HG03460 (cell line): ENCODE results near the gene NUP93.

ENCODE experiments used
- ATAC-seq: cut with Tn5 transposase; IDR thresholded peaks from one replicate; pipeline ENCODE4 v1.9.1; 2021; ENCODE audit not compliant: unreplicated experiment

Gene NUP93

DNA sequence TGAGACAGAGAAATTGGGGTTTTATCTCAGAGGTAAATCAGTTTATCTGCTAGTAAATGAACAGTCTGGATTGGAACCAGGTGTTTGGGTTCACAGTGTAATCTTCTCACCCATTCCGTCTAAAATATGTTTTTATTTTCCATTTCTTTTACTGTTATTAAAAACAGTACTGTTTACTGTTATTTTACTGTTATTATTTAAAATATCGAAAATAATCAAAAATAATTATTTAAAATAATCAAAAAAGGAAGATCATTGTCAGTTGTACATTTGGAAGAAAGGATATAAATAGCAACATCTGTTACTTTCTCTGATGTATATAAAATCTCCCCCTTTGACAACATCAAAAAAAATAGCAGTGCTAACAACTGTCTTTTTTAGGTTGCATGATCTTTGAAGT lies 11.5 kb downstream of the NUP93 start:
- no peak for ATAC-seq

DNA sequence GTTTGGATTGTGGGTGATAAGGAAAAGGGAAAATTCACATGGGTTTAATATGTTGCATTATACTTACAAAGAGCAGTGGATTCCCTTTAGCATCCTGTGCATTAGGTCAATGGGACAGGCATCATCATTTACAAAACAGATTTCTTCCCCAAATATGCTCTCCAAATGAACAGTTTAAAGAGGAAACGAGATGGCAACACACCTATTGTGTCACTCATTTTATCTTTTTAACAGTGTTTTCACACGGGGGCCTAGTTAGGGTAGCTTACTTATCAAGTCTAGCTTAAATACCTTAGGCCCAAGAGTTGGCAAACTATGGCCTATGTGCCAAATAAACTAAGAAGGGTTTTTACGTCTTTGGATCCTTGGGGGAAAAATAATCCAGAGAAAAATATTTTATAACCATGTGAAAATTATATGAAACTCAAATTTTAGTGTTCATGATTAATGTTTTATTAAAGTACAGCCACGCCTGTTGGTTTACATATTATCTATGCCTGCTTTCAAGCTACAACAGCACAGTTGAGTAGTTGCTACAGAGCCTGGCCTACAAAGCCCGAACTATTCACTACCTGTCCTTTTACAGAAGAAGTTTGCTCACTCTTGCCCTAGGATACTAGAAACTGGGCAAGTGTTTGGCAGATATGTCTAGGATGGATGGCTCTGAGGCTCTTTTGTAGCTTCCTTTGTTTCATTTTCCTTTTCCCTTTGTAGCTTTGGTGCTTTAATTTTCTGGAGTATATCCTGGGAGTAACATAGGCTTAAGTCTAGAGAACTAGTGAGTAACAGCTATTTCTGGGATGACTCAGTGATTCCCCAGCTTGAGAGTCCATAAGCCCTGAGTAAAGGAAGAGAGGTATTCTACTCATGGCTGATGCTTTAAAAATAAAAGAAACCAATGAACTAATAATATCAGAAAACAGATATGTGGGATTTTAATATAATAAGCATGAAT lies 12.4 kb downstream of the NUP93 start:
- no peak for ATAC-seq

DNA sequence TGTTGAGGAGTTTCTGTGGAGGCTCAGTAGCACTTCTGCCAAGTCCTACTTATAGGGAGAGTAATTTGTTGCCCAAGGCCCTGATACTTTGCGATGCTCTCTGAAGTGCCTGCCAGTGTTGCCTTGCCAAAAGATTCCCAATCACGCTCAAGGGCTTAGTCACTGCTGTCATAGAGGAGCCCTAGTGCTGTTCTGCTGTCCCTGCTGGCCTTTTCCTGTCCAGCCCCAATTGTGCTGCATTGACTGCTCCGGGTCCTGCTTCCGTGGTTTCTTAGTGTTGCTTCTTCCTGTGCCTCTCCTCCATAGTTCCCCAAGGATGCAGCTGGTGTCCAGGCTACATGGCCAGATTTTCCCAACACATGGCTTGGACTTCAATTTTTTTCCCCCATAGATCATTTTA lies 13.9 kb downstream of the NUP93 start:
- ATAC-seq: no peak

DNA sequence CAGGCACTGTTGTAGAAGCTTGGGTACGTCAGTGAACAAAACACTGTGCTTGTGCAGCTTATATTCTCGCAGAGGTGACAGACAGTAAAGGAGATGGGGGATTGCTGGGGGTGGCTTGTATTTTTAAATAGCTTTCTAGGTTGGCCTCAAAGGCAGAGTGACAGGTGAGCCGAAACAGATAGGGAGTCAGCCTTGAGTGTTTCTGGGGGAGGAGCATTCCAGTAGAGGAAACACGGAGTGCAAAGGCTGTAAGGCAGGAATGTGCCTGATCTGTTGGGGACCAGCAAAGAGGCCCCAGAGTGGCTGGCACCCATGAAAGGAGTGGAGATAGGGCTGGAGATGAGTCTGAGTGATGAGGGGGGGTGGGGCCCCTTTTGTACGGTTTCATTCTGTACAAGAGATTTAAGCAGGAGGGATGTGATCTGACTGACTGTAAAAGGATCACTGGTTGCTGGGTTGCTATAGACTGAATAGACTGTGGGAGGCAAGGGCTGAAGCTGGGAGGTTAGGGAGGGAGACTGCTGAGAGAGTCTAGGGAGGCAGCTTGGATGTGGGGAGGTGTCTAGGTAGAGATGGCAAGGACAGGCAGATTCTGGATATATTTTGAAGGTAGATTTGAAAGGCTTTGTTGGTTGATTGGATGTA lies 15.2 kb downstream of the NUP93 start:
- ATAC-seq: no peak

GRCh38 chr16:56747486-56748045 lies 17.6 kb downstream of the NUP93 start:
- ATAC-seq: no peak

DNA sequence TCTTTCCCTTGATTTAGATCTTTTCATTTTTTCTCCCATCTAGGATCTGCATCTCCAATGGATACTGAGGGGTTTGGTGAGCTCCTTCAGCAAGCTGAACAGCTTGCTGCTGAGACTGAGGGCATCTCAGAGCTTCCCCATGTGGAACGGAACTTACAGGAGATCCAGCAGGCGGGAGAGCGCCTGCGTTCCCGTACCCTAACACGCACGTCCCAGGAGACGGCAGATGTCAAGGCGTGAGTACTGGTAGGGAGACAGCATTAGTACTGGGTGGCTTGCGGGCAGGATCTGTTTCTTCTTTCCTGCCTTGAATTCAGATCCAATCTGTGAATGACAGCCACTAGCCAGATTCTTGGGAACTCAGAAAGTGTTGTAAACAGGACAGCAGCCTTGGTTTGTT lies 18.3 kb downstream of the NUP93 start:
- no peak for ATAC-seq

DNA sequence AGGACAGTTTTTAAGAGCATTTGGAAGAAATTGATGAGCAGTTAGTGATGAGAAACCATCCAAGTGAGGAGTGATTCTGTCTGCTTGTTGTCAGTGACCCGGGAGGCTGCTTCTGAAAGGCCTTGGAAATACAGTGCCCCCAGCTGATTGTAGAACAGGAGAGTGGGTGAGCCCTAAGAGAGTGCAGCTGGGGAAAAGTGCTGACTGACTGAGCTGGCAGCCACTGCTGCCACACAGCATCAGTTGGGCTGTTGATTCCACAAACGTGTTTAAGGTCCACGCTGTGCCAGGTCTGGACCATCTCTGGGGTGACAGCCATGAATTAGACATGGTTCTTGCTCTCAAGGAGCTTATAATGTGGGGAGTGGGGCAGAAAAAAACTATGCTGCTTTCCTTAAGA lies 18.9 kb downstream of the NUP93 start:
- no peak for ATAC-seq

DNA sequence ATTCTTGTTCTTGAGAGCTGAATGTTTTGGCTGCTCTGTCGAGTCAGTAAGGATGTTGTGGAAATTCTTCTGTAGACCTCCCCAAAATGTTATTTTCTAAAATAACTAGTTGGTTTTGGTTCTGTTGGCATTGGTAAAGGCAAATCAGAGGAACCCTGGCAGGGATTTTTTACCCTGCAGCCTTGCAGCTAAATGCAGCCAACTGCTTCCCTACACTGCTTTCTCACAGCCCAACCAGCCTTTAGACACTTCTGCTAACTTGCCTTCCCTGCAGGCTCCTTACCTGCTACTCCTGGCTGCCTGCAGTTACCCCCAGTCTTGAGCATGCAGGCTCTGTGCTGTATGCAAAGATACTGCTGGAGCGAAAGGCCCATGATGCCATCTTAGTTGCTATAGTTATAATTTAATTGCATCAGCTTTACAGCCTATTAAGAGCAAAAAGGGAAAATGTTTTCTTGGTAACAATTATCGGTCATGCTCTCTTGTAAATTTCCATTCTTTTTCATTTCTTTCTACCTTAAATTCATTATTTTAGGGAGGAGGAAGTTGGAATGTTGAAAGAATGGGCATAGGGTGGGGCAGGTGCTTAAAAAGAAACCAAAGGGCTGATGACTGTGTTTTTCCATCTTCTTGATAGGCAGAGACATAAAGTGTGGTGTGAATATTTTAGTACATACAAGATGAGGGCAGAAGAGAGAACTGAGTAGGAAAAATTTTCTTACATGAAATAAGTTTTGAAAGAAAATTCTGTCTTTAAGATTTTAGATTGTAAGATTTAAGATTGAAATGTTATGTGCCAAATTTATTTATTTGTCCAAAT lies 20.0 kb downstream of the NUP93 start:
- no peak for ATAC-seq

DNA sequence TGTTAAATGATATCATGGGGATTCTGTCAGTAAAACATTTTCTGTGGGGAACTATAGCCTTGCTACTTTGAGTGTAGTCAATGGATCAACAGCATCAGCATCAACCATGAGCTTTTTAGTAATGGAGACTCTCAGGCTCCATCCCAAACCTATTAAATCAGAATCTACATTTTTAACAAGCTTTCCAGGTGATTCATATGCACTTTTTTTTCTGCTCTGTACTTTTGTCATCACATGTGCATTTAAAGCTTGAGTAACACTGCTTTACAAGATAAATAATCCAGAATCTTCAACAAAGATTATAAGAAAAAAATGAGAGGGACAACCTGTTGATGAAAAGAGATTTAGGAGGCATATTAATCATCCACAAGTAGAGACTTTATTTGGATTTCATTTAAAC lies 23.5 kb downstream of the NUP93 start:
- no peak for ATAC-seq

- ATAC-seq: no peak
Measured at GRCh38 chr16:56755038-56755437, 25.1 kb downstream of the NUP93 start.

DNA sequence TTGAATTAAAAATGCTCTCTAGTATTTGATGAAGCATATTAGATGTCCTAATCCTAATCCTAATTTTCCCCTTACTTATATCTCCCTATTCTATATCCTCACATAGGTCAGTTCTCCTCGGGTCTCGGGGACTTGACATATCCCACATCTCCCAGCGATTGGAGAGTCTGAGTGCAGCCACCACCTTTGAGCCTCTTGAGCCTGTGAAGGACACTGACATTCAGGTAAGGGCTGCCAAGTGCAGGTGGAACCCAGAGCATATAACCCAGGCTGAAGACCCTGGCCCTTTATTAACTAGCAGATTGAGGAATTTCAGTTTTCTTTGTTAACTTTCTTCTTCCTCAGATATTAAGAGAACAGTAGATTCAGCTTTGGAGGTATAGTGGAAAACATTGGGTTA lies 28.5 kb downstream of the NUP93 start:
- ATAC-seq: no peak

DNA sequence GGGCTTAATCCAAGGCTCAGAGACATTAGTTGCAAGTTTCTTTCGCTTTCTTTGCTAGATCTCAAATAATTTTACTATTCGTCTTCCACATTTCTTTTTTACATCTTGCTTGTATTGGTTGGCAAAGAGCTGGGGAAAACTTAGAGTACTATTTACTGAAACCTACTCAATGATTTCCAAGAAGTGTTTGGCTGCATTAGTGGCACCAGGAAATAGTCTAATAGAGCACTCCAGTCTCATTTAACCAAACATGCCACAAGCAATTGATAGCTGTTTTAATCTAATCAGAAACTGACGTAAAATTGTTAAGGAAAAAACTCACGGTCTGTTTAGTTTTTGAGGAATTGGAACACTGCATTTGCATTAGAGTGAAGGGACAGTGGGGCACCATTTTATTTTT lies 29.0 kb downstream of the NUP93 start:
- no peak for ATAC-seq

DNA sequence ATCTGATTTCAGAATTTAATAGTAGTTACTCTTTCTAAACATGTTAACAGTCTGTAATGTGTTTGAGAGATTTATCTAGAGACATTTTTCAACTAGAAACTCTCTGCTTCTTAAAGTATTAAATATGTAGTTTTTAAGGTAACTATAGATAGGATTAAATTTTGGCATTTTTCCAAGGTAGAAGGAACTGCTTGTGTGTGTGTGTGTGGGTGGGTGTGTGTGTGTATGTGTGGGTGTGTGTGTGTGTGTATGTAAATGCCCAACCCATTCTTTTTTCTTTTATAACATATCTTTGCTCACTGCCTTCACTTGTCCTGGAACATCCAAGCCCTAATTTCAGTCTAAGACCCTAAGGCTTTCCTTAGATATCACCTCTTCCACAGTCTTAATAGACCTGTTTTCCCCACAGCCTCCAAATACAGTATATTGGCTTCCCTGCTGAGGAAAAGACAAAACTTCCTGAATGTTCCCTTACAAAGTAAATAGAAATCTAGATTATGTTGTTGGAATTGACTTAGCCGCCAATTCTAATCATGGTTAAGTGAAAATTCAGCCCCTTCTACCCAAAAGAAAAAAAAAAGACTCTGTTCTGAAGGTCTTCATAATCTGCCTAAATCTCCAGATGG lies 33.5 kb downstream of the NUP93 start:
- no peak for ATAC-seq

DNA sequence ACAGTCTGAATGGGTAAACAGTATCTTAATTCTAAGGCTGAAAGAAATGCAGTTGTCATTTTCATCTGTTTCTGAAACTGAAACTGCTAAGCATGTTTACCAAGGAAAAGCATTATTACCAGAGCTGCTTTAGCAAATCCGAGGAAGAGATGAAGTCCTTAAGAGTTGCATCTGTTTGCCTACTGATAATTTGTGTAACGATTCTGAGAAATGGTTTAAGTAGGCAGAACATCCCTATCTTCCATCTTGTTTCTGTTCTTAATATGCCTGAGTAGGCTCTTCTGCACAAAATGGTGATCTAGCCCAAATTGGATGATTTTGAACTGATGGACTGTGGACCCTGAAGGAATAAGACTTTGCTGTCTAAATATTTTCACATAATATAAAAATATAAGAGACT lies 34.9 kb downstream of the NUP93 start:
- ATAC-seq: no peak

DNA sequence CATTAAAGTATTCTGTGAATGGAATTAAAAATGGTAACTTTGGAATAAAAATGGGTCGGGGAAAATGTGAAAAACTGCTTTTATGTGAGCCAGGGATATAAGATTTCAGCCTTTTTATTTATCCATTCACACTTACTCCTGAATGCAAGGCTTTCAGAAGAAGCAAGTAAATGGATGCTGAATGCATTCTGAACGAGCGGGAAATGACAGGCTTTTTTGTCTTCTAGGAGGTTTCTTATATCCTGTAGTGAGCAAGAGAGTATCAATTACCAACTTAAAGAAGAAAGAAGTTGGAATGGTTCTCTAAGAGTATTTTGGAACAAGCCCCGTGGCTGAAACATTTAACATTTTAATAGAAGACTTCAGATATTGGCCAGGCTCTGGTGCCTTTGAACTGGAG lies 36.0 kb downstream of the NUP93 start:
- no peak for ATAC-seq

DNA sequence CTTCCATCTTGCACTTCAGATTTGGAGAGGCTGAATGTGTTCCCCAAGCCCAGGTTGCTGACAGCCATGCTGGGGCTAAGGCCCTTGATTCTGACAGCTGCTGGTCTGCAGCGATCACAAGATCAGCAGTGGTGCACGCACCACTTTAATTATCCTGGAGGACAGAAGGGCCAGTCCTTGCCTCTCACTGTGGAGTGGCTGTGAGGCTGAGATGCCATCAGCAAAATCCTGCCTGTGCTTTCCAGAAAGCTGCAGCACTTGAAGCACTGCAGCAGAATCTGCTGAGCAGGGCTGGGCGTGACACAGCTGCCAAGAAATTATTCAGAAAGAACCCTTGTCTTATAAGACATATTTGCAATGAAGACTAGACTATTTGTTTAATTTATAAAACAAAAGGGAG lies 37.1 kb downstream of the NUP93 start:
- ATAC-seq: no peak

DNA sequence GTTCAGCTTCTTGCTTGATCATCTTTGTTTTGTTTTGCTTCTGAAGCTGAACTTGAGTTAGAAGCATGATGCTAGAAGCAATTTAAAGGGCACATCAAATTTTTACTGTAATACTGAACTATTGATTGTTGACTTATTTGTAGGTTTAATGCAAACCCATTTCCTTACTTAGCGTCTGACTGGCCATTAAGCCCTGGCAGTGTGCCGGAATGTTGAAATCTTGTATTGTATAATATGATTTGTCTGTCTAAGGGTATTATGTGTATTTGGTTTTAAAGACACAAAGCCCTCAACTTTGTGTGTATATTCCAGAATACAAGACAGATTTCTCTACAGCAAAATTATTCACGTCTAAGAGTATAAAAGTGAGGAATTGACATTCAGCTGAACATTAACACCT lies 39.7 kb downstream of the NUP93 start:
- ATAC-seq: no peak

DNA sequence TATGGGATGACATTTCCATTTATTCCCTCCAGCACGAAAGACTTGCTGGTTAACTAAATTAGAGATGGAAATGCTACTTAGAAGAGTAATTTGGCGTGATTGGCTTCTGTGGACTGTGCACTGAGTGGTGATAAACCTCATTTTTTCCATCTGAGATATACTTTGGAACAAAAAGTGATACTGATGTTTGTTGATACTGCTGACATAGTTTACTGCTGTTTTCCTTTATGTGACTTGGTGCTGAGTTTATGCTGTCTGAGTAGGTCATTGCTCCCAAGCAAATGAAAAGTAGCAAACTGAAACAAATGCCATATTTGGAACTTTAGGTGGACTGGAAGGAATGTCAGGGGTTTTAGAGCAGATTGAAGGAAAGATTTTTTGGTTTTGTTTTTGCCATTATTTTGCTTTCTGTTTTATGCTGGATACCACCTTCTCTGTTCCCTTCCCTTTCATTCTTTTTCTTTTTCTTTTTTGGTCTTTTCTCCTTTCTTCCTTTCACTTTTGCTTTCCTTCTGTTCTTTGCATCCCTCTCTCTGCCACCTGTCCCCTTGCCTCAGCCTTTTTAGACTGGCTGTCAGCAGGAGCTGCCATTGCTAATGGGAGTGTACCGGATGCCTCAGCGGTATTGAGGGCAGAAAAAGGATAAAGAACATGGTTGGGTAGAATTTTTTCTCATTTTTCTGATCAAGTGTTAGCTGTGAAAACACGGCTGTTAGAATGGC lies 41.8 kb downstream of the NUP93 start:
- ATAC-seq: no peak

GRCh38 chr16:56773532-56773931 lies 43.6 kb downstream of the NUP93 start:
- ATAC-seq: no peak

GRCh38 chr16:56774016-56774680 lies 44.2 kb downstream of the NUP93 start:
- ATAC-seq: no peak
